GM18508 (cell line): ENCODE measurements around the gene CARD10.

Experiments
- ATAC-seq: cut with Tn5 transposase; IDR thresholded peaks from one replicate; pipeline ENCODE4 v1.9.1; 2021; ENCODE audit warnings: moderate number of reproducible peaks; ENCODE audit not compliant: insufficient read depth, unreplicated experiment

The CARD10 gene

DNA sequence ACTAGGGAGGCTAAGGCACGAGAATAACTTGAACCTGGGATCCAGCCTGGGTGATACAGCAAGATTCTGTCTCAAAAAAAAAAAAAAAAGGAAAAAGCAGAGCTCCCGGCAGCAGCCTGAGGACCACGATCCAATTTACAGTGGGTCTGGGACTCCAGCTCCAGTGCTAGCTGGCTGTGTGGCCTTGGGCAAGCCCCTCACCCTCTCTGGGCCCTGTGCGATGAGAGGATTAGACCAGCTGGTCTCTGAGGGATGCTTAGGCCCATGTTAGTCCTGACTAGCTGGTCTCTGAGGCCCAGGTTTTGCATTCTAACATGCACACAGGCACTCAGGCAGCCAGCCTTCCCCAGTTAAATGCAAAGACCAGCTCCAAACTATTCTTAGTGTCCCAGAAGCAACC lies 13.7 kb downstream of the CARD10 start:
- no peak for ATAC-seq

DNA sequence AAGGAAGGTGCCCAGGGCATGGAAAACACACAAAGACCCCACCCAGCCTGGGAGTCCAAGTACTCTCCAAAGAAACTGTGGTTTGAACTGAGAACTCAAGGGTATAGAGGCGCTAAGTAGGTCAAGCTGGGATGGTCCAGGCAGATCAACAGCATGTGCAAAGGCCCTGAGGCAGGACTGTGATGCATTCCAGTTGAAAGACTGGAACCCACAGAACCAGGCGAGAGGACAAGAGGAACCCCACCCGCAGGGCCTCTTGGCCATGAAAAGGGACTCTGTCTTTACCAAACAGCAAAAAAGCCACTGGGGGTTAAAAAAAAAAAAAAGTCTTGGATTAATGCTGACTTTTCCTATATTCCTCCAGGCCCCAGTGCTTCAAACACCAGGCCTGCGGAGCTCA lies 14.3 kb downstream of the CARD10 start:
- no peak for ATAC-seq

DNA sequence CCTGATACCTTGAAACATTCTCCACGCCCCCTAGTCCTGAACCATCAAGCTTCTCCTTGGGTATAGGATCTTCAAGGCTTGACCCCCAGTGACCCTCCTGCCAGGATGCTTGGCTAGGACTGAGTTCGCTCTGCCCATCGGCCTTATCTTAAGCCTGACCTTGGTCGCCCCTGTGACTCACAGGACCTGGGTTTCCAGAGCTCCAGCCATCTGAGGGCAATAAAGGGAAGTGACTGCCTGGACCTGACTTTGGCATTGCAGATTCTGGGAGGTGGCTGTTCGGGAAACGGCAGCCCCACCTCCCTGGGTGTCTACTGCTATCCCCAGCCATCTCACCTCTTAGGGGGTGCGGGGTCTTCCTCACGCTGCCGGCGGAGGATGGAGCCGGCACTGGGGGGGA lies 15.4 kb downstream of the CARD10 start:
- ATAC-seq = no peak

DNA sequence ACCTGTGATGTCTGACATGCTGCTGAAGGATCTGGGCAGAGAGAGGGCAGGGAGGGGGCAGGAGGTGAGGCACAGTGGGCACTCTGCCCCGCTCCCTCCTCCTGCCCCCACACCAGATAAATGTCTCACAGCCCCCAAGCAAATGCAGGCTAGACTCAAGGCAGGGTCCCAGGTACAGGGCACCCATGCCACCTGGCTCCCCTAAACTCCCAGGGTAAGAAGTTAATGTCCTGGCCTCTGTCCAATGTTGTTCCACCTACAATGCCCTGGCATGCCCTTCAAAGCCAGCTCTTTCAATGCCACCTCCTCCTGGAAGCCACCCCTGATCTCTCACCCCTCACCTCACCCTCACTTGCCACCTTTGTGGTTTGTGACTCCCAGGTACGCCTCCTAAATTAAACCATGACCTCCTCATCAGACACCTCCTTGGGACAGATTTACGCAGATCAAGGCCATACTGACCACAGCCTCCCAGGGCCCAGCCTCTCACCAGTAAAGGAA lies 16.0 kb downstream of the CARD10 start:
- ATAC-seq = no peak

DNA sequence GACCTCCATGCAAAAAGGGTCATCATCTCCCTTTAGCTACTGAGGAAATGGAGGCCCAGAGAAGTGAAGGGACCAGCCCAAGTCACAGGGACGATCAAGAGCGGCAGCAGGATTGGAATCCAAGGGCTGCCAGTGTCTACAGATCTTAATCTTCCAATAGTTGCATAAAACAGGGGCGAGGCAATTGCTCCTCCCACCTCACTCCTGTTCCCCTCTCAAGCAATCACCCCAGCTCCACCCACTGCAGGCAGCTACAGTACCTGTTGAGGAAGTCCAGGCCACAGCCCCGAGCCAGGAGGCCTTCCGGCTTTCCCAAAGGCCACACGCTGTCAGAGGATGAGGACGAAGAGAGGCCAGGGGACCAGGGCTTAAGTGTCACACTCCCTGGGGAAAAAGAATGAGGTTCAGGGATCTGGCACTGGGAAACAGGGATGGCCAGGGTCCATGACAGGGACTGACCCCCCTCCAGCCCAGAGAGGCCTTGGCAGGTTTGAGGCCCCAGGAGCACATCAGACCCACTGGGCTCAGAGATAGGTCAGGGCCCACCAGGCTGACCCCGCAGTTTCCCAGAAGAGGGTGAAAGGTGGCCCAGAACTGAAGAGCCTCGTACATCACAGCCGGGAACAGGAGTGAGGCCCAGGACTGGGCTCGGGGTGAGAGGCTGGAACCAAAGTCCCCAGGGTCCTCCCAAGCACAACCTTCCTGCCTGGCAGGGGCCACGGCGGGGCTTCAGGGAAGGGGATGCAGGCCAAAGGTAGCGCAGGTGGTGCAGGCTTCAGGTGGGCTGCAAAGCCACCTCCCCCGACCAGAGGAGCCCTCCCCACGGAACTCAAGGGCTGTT lies 16.7 kb downstream of the CARD10 start:
- ATAC-seq = no peak

DNA sequence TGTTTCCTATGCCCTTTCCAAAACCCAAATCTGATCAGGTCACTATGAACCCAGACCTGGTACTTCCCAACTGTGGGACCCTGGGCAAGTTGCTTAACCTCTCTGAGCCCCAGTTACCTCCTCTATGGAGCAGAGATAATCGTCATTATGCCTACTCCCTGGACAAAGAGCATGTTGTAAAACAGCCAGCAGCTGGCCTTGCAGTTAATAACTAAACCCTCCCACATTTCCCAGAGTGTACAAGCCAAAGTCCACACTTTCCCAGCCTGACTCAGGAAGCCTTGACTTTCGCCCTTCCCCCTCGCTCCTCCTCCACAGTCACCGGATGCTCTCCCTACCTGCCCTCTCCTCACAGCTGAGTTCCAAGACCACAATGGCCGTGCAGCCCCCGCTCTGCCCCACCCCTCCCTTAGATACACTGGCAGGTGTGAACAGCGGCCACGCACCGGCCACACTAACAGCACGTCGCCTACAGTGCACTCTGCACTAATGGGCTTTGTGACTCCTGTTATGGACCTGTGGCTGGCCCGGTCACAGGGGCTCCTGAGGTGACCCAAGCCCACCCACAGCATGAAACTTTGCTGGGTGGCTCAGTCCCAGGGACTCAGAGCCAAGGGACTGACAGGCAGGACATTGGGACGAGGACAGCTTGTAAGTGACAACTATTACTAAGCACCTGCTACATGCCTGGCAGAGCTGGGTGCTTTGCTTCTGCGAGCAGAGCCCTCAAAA lies 17.4 kb downstream of the CARD10 start:
- no peak for ATAC-seq

DNA sequence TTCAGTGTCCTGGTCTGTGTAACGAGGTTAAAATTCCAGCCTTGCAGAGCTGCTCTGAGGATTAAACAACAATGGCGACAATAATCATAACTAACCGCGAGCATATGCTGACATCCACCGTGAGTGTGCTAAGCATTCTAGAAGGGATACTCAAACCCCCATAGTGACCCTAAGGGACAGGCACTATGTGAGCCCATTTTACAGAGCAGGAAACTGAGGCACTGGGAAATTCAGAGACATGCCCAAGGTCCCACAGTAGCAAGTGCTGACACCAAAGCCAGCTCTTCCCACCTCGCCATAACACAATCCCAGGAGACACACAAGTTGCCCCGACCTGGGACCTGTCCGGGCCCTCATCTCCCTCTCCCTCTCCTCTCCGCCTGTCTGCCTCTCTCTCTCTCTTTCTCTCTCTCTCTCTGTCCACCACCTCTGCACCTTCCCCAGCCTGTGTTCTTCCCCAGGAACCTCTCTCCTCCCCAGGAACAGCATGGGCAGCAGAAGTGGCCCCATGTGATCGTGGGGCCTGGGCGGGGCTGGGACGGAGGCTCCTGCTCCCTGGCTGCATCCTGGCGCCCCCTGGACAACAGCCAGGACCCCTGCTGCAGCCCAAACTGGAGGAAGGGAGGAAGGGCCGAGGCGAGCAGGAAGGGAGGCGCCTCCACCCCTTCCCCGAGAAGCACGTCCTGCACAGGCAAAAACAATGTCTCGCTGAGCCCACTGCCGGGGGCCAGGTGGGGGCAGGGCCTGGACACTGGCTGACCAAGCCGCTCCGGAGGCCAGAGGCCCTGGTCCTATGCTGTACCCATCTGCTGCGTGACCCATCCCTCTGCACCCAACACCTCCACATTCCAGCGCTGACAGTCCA lies 18.2 kb downstream of the CARD10 start:
- ATAC-seq = no peak

DNA sequence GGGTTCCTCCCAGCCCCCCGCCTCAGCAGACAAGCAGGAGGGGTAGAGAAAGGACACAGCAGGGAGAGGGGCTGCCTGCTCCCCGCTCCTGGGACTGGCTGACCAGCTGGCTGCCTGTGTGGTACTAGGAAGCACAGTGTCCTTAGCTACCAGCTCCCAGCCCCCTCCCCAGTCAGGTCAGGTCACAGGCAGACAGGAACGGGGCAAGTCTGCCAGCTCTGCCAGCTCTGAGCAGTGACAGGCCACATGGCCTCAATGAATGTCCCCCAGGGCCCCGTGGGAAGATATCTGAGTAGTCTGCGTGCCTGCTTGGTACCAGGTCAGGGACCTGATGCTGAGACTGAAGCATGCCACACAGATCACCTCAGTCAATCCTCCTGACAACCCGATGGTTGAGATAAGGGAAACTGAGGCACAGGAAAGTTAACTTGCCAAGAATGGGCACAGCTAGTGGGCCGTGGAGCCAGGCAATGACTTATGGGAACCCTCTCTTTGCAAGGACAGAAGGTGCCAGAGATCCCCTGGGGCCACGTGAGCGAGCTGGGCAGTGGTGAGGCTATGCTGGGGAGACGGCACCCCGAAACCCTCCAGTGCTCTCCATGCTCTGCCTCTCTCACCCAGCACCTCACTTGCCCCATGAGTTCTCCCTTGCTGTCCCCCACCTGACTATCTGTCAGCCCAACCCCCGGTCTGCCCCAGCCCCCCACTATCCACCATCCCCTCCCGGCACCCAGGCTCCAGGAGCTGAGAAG lies 19.2 kb downstream of the CARD10 start:
- no peak for ATAC-seq

DNA sequence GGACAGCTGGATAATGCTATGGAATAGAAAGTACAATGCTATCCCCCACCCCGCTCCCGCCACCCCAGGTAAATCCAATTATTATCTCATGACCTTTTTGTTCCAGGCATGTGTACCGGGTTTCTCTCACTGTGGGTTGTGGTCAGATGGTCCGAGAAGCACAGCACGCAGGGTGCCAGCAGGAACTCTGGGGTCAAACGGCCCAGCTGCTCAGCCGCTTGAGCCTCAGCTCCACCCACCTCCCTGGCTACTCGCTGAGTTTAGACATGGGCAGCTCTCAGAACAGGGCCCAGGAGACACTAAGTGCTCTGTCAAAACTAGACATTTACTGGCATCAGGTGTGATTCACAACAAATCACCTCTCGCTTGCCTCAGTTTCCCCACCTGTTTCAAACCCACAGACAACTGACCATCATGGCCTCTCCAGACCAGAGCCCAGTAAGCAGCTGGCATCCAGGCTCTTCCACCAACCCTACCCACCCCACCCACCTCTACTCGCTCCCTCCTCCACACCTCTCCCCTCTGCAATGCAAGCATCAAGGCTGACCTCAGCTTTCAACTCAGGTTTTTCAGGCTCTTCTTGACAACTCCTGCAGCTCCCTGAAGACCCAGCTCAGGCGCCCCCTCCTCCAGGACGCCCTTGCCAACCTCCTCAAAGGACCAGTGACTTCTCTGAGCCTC lies 20.0 kb downstream of the CARD10 start:
- ATAC-seq = no peak

DNA sequence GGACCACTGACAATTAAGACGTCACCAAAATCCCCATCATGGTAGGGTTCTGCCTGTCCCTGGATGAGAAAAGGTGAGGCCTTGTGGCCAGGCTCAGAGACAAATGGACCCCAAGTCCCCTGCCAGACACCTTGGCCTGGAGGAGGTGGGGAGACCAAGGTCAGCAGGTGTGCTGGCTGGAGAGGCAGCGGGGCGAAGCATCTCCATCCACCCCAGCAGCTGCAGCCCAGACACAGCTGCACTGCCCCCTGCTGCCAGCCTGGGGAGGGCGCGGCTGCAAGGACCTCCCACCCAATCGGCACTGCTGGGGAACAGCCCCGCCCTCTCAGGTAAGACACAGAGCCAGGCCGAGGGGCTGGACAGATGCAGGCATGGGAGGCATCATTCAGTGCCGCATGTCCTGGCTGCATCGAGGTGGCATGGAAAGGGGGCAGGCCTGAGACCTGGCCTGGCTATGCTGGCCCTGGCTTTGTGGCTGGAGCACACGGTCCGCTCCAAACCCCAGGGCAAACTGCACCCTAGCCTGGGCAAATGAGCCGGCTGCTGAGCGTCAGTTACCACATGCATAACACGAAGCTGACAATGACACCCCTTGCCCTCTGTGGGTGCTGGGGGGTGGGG lies 20.8 kb downstream of the CARD10 start:
- no peak for ATAC-seq

DNA sequence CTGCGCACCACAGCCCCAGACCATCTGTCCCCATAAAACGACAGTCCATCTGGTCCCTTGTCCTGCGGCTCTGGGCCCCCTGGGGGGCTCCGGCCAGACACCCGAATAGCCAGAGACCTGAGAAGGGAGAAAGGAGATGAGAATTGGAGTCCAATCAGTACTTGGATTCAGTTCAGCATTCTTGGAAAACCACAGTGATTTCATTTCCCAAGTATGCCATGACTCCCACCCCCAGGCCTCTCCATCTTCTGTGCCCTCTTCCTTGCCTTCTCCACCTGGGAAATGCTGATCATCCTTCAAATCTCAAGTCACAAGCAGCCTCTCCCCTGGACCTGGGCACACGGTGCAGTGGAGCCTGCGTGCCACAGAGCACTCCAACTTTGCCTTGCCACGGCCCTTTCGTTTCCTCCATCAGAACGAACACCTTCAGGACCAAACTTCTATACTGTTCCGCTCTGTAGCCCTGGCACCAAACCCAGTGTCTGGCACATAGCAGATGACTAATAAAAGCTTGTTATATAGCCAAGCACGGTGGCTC lies 22.1 kb downstream of the CARD10 start:
- ATAC-seq = no peak

DNA sequence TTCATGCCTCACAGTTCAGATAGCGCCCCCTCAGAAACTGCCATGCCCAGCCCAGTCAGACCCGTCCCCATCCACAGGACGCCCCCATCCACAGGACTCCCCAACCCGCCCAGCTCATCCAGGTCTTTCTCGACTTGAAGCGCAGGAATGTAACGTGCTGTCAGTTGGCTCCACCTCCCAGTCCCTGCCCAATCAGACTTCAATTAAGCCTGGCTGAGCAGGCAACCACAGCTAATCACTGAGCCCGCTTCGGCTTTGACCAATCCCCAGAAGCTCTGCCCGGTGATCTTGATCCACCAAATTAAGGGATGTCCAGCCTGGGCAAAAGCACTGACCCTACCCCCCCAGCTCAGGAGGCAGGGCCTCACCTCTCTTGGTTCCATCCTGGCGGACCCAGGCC lies 22.6 kb downstream of the CARD10 start:
- no peak for ATAC-seq

DNA sequence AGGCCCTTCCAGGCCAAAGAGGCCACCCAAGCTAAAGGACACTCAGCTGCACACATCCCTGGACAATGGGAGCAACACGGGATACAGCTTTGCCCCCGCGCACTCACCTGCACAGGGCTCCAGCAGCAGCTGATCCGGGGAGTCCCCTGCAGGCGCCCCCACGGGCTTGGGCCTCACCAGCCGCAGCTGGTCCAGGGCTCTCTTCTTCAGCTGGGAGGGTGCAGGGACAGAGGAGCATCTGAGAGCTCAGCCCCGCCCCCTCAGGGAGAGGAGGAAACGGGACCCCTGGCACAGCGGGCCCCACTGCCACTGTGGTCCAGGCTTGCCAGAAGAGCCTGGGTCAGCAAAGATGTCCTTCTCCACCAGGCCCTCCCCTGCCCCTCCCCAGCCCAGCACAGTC lies 25.2 kb downstream of the CARD10 start:
- no peak for ATAC-seq

DNA sequence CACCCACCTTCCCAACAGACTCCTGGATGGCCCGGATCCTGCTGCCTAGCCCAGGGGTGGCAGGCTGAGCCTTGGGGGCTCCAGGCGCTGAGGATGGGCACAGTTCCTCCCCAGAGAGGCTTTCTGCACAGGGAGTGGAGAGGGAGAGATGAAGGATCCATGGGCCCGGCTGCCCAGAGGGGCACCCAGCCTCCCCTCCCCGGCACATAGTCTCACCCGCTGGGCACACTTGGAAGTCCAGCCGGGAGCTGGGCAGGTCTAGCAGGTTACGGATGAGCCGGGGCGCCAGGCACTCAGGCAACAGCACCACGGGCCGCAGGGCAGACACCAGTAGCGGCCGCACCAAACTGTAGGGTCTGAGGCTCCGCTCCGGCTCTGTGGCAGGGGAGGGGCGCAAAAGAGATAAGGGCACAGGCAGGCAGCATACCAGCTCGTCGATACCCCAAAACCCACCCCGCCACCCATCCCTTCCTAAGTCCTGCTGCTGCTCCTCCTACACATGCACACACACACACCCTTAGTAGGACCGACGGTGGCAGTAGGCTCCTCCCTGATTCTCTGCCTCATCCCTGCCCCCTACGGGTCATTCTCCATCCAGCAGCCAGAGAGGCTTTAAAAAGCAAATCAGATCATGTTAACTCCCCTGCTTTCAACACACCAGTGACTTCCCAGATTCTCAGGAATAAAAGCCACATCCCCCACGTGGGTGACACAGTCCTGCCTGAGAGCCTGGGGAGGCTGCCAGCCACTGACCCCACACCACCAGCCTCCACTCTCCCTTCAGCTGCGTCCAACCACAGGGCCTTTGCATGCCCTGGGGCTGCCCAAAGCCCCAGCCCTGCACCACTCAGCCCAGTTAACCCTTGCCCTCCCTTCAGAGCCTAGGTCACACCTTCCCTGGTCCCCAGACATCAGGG lies 26.5 kb downstream of the CARD10 start:
- ATAC-seq = no peak

DNA sequence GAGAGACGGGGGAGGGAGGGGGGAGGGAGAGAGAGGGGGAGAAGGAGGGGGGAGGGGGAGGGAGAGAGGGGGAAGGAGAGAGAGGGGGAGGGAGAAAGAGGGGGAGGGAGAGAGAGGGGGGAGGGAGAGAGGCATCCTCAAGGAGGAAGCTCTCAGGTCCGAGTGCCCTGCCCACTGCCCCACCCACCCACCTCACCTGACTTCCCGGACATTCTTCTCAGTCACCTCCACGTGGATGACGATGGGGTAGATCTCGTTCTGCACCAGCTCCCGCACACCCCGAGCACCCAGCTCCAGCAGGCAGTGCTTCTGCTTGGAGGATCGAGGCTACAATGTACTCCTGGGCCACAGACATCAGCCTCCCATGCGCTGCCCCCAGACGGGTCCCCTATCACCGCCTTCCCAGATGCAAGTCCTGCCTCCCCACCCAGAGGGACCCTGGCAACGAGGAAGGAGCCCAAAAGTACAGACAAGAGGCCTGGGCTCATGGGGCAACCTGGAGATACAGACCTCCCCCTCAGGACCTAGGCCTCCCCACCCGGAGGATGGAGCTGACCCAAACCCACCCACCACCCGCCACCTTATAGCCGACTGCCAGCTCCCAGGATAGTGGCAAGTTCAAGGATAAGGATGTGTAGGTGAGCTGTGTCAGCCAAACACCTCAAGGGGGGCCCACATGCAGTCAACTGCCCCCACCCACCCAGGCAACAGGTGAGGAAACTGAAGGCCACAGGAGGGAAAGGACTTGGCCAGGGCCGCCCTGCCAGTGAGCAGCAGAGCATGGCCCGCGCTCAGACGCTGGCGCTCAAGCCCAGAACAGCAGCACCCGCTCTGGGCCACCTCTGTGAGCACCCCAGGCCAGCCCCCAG lies 27.4 kb downstream of the CARD10 start:
- ATAC-seq = no peak

DNA sequence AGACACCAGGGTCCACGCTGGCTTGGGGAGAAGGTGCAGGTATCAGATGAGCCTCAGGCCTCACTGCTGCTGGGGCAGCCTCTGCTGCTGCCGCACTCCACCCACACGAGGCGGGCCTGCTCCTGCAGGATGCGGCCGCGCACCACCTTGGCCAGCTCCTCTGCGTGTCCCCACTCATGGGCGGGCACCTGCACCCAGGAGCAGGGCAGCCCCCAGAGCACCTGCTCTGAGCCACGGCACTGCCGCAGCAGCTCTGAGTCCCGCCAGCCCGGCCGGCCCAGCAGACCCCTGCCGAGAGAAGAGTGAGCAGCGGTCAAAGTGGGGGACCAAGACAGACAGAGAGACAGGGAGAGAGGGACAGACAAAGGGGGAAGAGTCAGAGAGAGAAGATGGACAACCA lies 28.1 kb downstream of the CARD10 start:
- no peak for ATAC-seq

DNA sequence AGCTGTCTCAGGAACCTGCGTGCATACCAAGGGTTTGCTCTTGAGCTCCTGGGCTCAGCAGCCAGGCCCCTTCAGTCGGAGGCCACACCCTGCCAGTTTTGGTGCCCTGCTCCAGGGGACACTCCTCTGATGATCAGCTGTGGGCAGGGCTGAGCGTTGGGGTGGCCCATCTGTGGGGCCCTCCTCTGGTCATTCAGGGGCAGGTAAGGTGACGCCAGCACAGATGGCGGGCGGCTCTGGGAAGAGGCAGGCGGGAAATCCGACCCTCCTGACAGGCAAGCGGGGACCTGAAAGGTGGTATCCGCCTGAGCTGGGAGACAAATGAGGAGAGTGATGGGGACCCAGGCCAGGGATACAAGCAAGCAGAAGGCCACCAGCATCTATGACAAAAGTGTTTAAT lies 29.2 kb downstream of the CARD10 start:
- no peak for ATAC-seq
